BJ (cell line): ENCODE results near the gene SNX4. TPM values are rescaled to one million over a fixed set of nuclear protein-coding genes. Genes with fewer than 3 reads are reported as not detected.
"Not testable (repeated sequence)": the region's sequence is repeated elsewhere in the genome, so short reads cannot be mapped to it uniquely, and the experiment has no call there.

Experiments used
- CTCF ChIA-PET: fragments of 350-600 bp; formaldehyde crosslinking; extraction: SDS; loops from one replicate; lab custom pipeline; 2021; ENCODE audit warnings: antibody characterized with exemption, inconsistent platforms; lab: Yijun Ruan, JAX
- POLR2A ChIA-PET: fragments of 300-600 bp; sonication (Branson Sonifier 250); formaldehyde crosslinking; extraction: SDS; loops from one replicate; lab custom pipeline; 2021; ENCODE audit warnings: antibody characterized with exemption; lab: Charles Lee
- DNase-seq: peaks from one replicate; pipeline ENCODE4 v3.0.0-alpha.2; 2011; ENCODE audit warnings: low read depth
- H3K27me3 ChIP-seq: 2 replicates; pipeline ENCODE4 v1.6.0; 2011; ENCODE audit warnings: low read length; ENCODE audit not compliant: control insufficient read depth, insufficient read depth
- H3K36me3 ChIP-seq: 2 replicates; pipeline ENCODE4 v1.5.1; 2011; ENCODE audit warnings: low read length; ENCODE audit not compliant: control insufficient read depth, insufficient read depth
- H3K4me3 ChIP-seq: 2 replicates; pipeline ENCODE4 v1.5.1; 2011; ENCODE audit warnings: low read depth, mild to moderate bottlenecking, control low read depth, low read length
- polyA plus RNA-seq: library from polyadenylated mRNA; depleted of rRNA; stranded (reverse); fragments of >200 nt; gene quantifications from 2 replicates; pipeline ENCODE4 v1.2.3, GENCODE V29; 2011
- TF ChIP-seq, protein P1 (sequence below): IDR thresholded peaks from 2 replicates; pipeline ENCODE4 v1.5.1; 2011; ENCODE audit warnings: low read depth, mild to moderate bottlenecking, control low read depth, inconsistent platforms, low read length, moderate library complexity; ENCODE audit not compliant: insufficient read depth

Gene SNX4
- polyA plus RNA-seq, 1 experiment, result 6.4 TPM

DNA sequence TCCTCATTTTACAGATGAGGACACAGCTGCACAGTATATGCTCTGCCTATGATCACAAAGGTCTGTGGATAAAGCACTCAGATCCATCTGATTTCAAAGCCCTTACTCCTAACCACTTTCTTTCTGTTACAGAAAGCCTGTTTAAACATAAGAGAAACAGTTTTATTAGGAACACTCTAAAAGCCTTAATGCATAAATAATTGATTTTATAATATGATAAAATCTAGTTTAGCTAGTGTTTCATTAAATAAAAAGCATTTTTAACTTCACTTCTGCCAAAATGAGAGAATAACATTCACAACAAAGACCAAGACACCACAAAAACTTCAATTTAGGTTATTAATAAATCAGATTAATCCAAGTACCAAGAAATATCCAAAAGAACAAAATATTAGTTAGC, 21.4 kb downstream of the SNX4 start:
- Histone ChIP-seq H3K27me3 (no peaks in the 10 kb centered on the region), H3K36me3 (peaks cover 2% of the 10 kb centered on the region), H3K4me3 (no peak overlapping the region)
- ChIA-PET CTCF (interaction anchor here (1.1 kb wide), 1 partner anchor 43 kb away, joined by 3 read pairs; no protein-coding TSS in a partner anchor), POLR2A (no interaction called here)
- TF ChIP-seq, protein P1, sequence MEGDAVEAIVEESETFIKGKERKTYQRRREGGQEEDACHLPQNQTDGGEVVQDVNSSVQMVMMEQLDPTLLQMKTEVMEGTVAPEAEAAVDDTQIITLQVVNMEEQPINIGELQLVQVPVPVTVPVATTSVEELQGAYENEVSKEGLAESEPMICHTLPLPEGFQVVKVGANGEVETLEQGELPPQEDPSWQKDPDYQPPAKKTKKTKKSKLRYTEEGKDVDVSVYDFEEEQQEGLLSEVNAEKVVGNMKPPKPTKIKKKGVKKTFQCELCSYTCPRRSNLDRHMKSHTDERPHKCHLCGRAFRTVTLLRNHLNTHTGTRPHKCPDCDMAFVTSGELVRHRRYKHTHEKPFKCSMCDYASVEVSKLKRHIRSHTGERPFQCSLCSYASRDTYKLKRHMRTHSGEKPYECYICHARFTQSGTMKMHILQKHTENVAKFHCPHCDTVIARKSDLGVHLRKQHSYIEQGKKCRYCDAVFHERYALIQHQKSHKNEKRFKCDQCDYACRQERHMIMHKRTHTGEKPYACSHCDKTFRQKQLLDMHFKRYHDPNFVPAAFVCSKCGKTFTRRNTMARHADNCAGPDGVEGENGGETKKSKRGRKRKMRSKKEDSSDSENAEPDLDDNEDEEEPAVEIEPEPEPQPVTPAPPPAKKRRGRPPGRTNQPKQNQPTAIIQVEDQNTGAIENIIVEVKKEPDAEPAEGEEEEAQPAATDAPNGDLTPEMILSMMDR, result no peak
- no peak for DNase-seq

DNA sequence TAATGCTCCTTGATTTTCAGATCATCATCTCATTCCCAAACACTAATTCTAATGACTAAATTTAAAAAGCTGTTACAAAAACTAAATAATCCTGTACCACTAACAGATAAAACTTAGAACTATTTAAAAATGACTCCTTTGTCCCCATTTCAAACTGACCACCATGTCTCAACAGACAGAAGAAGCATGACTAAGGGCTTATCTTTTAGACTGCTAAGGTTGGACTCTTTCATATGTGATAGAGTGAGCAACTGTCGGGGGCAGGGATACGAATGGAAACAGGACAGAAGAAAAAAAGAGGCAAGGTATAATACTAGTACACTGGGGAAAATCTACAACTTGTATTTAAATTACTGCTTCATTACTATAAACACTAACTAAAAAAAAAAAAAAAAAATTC, 23.3 kb downstream of the SNX4 start:
- no peaks in the 10 kb centered on the region for H3K27me3 ChIP-seq
- H3K4me3 ChIP-seq, result no peak overlapping the region
- CTCF ChIA-PET, result no interaction called here
- POLR2A ChIA-PET, result interaction anchor here (0.6 kb wide), 1 partner anchor 21 kb away, joined by 4 read pairs; no protein-coding TSS in a partner anchor
- TF ChIP-seq, protein P1, result no peak
- peaks cover 2% of the 10 kb centered on the region for H3K36me3 ChIP-seq
- no peak for DNase-seq

DNA sequence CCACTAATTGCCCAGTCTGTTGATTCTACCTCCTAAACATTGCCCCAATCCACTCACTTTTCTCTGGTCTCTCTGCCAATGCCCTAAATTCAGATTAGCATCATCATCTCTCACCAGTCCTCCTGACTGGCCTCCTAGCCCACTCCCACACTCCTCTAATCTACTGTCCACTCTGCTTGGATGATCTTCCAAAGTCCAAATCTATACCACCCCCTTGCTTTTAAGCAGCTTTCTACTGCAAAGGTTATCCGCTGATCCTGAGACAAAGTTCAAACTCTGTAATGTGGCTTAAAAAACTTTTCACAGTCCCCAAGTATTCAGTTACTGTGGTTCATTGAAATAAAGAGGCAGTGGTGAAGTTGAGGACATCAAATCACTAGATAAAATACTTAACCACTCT, 37.6 kb downstream of the SNX4 start:
- Histone ChIP-seq H3K4me3 (no peak overlapping the region), H3K27me3 (no peaks in the 10 kb centered on the region), H3K36me3 (0 out of 2 replicates have a peak, but pooled peaks cover 1% of the 10 kb centered on the region)
- DNase-seq, result no peak
- TF ChIP-seq, protein P1, result no peak
- POLR2A ChIA-PET, result no interaction called here
- CTCF ChIA-PET, result interaction anchor here (0.9 kb wide), 1 partner anchor 1449 kb away, joined by 3 read pairs; the partner anchor contains the start of gene KALRN

DNA sequence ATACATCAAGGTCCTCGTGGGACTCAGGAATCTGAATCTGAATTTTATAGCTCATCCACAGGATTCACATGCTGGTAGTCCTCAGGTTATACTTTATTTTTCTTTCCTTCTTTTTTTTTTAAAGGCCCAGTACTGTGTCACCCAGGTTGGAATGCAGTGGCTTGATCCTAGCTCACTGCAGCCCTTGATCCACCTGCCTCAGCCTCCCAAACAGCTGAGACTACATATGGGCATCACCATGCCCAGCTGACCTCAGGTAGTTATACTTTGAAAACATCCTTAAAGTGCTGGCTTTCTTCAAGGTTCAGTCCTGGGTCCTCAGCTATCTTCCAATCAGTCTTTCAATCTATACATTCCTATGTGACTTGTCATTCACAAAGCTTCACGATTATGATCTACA, 38.2 kb downstream of the SNX4 start:
- TF ChIP-seq, protein P1, result no peak
- Histone ChIP-seq H3K27me3 (no peaks in the 10 kb centered on the region), H3K4me3 (no peak overlapping the region), H3K36me3 (0 out of 2 replicates have a peak, but pooled peaks cover 1% of the 10 kb centered on the region)
- POLR2A ChIA-PET, result interaction anchor here (0.6 kb wide), 1 partner anchor 9 kb away, joined by 3 read pairs; no protein-coding TSS in a partner anchor
- DNase-seq, result no peak
- CTCF ChIA-PET, result no interaction called here

DNA sequence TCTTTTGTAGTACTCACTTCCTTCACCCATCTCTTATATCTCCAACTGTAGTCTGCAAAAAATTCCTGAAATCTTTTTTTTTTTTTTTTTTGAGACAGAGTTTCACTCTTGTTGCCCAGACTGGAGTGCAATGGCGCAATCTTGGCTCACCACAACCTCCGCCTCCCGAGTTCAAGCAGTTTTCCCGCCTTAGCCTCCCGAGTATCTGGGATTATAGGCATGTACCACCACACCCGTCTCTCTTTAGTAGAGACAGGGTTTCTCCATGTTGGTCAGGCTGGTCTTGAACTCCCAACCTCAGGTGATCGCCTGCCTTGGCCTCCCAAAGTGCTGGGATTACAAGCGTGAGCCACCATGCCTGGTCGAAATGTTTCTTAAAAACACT, 38.6 kb downstream of the SNX4 start:
- DNase-seq, H3K4me3 ChIP-seq, H3K27me3 ChIP-seq, H3K36me3 ChIP-seq: not testable (repeated sequence)
- ChIA-PET CTCF (interaction anchor here (1.3 kb wide), 1 partner anchor 10 kb away, joined by 3 read pairs; no protein-coding TSS in a partner anchor), POLR2A (interaction anchor here (0.6 to 0.7 kb wide), 2 partner anchors 8 to 287 kb away, joined by 3 to 6 read pairs; no protein-coding TSS in a partner anchor)
